GM08714 (cell line): Measurements from ENCODE around the gene CYP51A1.
"Not testable (repeated sequence)": the region's sequence is repeated elsewhere in the genome, so short reads cannot be mapped to it uniquely, and the experiment has no call there.

ENCODE experiments used
- H3K4me3 ChIP-seq: fragments of 200-500 bp; sonication (Bioruptor generic); 2 replicates; pipeline ENCODE4 v1.5.1; 2014; ENCODE audit warnings: mild to moderate bottlenecking, low read length, inconsistent platforms
- ZNF274 ChIP-seq: IDR thresholded peaks from 2 replicates; pipeline ENCODE4 v1.6.1; 2012; ENCODE audit warnings: mild to moderate bottlenecking, low read depth, low read length

Gene CYP51A1

DNA sequence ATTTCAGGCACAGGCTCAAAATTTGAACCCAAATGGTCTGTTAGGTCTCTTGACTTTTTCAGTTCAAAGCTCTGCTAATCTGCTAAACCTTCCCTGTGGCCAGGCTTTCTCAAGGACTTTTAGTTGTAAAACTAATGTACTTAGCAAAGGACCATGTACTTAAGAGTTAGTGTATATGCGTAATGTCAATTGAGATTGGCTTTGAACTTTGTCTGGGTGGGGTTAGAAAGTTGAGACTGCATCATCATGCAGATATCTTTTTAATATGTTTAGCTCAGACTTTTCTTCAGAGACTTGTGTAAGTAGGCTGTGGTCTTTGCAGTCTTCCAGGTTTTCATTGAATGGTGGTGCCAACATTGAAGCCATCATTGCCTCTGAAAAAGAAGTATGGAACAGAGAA lies 33.7 kb downstream of the CYP51A1 start:
- TF ChIP-seq ZNF274, result no peak
- no peak overlapping the region for H3K4me3 ChIP-seq

DNA sequence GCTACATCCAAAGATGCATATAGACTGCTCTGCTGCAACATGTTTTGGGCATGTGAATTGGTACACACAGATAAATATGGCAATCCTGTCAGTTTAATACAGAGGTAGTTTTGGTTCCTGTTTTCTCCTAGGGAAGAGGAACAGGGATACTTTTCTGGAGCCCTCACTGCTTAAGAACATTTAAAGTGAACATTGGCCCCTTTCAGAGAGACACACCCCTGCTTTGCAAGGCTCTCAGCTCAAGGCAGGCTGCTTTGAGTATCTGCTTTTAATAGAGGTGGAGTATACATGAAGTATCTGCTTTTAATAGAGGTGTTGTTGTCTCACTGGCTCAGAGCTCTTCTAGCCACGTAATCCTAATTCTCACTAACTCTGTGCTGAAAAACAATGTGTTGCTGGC lies 38.9 kb downstream of the CYP51A1 start:
- H3K4me3 ChIP-seq, result no peak overlapping the region
- TF ChIP-seq ZNF274, result no peak

DNA sequence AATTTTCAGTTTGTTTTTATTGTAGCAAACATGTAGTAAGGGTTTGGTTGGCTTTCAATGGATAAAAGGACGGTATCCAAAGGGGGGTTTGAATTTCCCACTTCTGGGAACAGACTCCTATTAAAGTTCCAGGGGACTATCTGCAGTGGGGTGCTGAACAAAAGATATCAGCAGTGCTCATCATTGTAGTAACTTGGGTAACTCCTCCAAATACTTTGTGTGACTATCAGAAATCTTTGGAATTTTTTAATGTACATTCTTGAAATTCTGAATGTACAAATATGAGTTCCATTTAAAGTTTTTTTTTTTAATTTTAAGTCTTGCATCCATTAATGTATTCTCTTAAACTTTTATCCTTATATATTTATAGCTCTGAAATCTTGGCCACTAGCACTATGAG lies 42.1 kb downstream of the CYP51A1 start:
- TF ChIP-seq ZNF274, result no peak
- H3K4me3 ChIP-seq, result no peak overlapping the region

DNA sequence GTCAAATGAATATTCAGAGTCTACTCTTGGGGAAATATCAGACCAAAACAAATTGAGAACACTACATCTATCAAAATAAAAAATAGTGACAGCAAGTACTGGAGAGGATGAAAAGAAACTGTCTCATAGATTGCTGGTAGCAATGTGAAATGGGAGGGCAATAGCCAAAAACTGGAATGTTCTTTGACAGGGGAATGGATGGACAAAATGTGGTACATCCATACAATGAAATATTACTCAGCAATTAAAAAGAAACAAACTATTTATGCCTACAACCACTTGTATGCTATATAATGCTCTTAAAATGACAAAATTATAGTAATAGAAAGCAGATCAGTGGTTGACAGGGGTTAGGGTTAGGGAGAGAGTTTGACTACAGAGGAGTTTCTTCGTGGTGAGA lies 46.0 kb downstream of the CYP51A1 start:
- no peak overlapping the region for H3K4me3 ChIP-seq
- TF ChIP-seq ZNF274, result no peak

DNA sequence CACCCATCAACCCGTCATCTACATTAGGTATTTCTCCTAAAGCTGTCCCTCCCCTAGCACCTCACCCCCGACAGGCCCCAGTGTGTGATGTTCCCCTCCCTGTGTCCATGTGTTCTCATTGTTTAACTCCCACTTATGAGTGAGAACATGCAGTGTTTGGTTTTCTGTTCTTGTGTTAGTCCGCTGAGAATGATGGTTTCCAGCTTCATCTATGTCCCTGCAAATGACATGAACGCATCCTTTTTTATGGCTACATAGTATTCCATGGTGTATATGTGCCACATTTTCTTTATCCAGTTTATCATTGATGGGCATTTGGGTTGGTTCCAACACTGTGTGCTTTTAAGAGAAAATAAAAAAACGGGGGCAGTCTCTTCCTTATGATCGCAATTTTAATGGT lies 50.4 kb downstream of the CYP51A1 start:
- not testable (repeated sequence) for H3K4me3 ChIP-seq

DNA sequence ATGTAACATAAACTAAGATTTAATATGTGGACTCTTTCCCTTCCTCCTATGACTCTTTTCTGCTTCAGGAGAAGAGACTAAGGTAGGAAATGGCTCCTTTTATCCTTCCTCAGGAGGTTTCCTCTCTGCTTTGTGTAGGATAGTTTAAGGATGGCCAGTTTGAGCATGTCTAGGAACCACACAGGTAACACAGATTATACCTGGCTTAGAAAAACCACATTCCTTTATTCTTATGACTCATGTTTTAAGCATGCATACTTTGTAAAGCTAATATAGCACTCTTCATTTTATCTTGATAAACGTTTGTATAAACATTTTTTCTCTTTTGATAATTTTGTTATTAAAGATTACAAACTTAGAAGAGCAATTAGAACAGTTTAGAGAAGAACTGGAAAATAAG lies 57.8 kb downstream of the CYP51A1 start:
- H3K4me3 ChIP-seq, result no peak overlapping the region
- no peak for TF ChIP-seq ZNF274

DNA sequence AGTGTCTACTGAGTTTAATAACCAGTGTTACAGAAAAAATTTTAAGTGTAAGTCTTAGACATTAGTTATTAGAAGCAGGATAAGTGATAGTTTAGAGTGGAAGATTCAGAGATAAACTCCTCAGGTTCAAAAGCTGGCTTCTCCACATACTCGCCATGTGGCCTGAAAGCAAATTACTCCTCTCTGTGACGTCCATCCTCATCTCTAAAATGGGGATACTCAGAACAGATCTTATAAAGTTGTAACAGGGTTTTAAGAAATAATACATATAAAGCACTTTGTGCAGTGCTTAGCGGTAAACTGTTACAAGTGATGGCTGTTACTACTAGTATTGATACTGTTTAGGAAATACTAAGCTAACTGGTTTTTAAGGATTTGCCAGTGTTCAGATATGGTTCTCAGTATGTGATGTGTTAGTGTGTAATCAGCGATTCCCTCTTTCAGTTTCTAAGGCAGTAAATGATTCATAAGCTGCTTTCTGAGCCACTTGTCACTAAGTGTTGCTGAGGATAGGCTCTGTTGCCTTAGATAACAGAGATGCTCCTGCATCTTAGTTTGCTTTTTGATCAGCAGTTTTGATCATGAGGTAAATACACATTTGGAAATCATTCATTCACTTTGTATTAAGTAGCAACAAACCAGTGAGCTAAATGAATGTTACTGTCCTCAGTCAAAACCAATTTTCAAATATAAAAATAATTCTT lies 58.7 kb downstream of the CYP51A1 start:
- H3K4me3 ChIP-seq, result no peak overlapping the region
- TF ChIP-seq ZNF274, result no peak

DNA sequence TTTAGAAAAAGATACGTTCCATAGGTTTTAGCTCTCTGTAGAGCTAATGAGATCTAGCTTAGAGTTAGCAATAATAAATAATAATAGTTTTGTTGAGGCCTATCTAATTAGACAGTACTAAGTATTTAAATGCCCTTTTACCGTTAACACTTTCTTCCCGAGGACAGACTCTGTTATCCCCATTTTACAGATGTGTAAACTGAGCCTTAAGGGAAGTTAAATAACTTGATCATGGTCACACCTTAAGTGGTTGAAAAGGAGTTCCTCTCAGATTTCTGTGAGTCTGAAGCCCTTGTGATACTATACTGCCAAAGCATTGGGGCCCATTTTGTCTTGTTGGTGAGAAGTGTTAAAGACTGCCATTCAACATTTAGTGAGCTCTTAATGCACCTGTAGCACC lies 61.6 kb downstream of the CYP51A1 start:
- H3K4me3 ChIP-seq, result no peak overlapping the region
- no peak for TF ChIP-seq ZNF274

DNA sequence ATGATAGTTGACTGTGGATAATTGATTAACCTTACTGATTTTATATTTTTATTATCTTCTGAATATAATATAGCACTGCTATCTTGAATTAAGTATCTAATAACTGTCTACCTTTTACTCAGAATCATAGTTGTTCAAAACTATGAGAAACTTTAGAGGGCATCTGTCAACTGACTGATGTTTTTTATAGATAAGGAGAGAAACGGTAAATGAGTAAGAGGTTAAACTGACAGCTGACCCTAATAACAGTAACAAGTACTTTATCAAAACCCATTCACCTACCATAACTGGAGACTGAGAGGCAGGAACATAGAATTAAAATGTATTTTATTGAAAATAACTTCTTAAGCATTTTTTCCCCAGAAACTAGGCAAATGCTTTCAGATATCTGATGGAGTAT lies 62.2 kb downstream of the CYP51A1 start:
- H3K4me3 ChIP-seq, result no peak overlapping the region
- no peak for TF ChIP-seq ZNF274

DNA sequence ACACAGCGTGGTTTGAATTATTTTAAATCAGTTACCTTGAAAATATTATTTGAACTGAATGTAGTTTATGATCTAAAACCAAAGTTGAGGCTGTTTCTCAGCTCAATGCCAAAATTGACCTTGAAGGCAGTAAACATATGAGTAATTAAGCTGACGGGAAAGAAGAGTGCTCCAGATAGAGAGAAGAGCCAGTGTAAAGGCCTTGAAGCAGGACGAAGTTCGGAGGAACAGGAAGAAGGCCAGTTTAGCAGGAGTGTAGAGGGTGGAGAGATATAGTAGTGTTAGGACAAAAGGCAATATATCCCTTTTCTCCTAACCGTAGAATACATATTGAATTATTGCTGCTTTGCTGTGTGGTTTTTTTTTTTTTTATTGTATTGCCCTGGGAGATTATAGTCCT lies 63.2 kb downstream of the CYP51A1 start:
- no peak for TF ChIP-seq ZNF274
- no peak overlapping the region for H3K4me3 ChIP-seq

DNA sequence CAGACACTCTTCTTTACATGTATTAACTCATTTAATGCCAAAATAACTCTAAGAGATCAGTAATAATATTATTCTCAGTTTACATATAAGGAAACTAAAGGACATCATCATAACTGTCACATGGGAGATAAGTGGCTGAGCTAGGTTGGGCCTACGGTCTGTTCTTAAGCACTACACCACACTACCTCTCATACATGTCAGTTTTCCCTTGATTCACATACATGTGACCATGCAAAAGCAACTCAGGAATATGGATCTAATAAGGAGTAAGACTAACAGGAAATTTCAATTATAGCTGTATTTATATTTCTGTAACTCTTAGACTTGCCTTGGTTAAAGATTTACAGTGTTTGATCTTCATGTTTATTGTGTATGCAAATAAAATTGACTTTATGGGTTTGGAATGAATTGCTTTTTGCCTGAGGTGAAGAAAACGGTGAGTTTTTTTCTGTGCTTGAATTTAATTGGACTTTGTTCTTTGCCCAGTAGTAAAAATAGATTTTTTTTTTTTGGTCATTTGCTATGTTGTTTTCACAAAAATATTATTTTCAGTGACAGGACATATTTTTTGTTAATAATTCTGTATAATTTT lies 69.7 kb downstream of the CYP51A1 start:
- no peak for TF ChIP-seq ZNF274
- H3K4me3 ChIP-seq, result no peak overlapping the region
